Stimulated activated naive CD8-positive, alpha-beta T cell treated with anti-CD3 and anti-CD28 coated beads, Interleukin-15, amount 100 ng/mL, for 72 hours (primary cell): Measurements from ENCODE around the gene SPOCK2.

Experiments
- ATAC-seq: fragments of 150-1000 bp; cut with Tn5 transposase; 2 replicates; pipeline ENCODE4 v1.10.0; 2021; ENCODE audit warnings: mild to moderate bottlenecking, moderate library complexity
- DNase-seq, 2 donors: peaks; one replicate each; pipeline ENCODE4 v3.0.0; 2021 to 2022
- H3K27ac Mint-ChIP-seq, 2 donors: one replicate each; pipeline ENCODE4 v1.8.0; 2022; ENCODE audit warnings: mild to moderate bottlenecking in 2 of 2, mixed read lengths in 2 of 2, moderate library complexity in 2 of 2
- H3K27me3 Mint-ChIP-seq: one replicate; pipeline ENCODE4 v1.8.0; 2022; ENCODE audit warnings: mixed read lengths
- H3K4me1 Mint-ChIP-seq: one replicate; pipeline ENCODE4 v1.8.0; 2022; ENCODE audit warnings: mild to moderate bottlenecking, mixed read lengths
- H3K4me3 Mint-ChIP-seq, 2 donors: one replicate each; pipeline ENCODE4 v1.8.0; 2022; ENCODE audit warnings: mild to moderate bottlenecking in 2 of 2, mixed read lengths in 2 of 2, moderate library complexity in 1 of 2
- H3K9me3 Mint-ChIP-seq, 2 donors: one replicate each; pipeline ENCODE4 v1.8.0; 2022; ENCODE audit warnings: mixed read lengths in 2 of 2

The SPOCK2 gene

DNA sequence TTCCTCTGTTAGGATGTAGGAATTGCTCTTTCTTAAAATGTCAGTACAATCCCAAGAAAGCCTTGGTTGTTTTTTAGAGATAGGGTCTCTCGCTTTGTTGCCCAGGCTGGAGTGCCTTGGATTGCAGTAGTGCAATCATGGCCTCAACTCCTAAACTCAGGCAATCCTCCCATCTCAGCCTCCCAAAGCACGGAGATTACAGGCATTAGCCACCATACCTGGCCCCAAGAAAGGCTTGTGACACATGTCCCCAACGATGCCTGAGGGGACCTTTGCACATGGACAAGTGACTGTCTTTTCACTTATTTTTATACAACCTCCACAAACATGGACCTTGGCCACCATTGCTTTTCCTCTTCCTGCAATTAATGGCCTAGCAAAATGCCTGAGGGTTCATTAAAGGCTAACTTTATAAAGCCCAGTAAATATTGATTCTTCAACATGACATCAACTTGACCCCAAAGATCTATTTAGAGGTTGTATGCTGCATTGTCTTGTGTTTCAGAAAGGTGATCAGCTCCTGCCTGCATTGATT is 10.0 kb upstream of the SPOCK2 start:
- H3K27ac Mint-ChIP-seq, result no peak overlapping the region

DNA sequence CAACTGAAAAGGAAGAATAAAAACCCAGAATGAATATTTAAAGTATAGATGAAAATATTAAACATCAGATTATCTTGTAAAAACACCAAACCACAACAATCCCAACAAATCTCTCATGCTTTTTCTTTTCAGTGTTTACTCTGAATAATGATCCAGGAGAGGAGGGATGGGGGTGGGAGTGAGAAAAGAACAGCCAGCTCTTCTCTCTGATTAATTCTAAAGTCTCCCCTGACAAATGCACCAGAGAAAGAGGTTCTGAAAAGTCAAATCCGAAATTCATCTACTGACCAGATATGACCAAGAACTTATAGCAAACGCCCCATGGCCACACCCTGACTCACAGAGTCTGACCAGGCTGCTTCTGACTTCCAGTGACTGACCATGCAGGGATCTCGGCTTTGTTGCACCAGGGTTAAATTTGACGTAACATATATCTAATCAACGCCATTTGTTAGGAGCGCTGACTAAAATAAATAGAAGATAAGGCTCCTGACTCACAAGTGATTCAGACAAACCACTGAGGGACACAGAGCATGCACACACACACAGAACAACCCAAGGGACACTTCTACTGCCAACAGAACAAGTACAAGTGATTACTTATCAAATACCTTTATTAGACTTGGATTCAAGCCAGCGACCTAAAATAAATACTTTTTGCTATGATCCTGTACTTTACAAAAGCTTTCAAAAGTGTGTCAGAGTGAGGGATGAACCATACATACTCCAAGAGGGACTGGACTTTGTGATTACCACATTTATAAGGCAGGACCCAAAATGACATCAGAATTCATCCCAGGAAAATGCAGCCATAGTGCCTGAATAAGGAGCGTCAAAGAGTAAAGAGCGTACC is 9.3 kb upstream of the SPOCK2 start:
- no peak overlapping the region for H3K4me3 Mint-ChIP-seq
- no peaks in the 10 kb centered on the region for H3K27me3 Mint-ChIP-seq
- H3K9me3 Mint-ChIP-seq, result no peaks in the 10 kb centered on the region
- H3K27ac Mint-ChIP-seq, result peak overlapping the region in 1 of 2 donors; percentile 67
- DNase-seq (no peak), ATAC-seq (no peak)
- H3K4me1 Mint-ChIP-seq, result peaks cover 83% of the 10 kb centered on the region

More for the DNA sequence above, 10.0 kb upstream of the SPOCK2 start:
- no peak overlapping the region for H3K4me3 Mint-ChIP-seq
- ATAC-seq (no peak), DNase-seq (no peak)
- H3K27me3 Mint-ChIP-seq, result no peaks in the 10 kb centered on the region
- H3K9me3 Mint-ChIP-seq, result no peaks in the 10 kb centered on the region
- H3K4me1 Mint-ChIP-seq, result peaks cover 81% of the 10 kb centered on the region

DNA sequence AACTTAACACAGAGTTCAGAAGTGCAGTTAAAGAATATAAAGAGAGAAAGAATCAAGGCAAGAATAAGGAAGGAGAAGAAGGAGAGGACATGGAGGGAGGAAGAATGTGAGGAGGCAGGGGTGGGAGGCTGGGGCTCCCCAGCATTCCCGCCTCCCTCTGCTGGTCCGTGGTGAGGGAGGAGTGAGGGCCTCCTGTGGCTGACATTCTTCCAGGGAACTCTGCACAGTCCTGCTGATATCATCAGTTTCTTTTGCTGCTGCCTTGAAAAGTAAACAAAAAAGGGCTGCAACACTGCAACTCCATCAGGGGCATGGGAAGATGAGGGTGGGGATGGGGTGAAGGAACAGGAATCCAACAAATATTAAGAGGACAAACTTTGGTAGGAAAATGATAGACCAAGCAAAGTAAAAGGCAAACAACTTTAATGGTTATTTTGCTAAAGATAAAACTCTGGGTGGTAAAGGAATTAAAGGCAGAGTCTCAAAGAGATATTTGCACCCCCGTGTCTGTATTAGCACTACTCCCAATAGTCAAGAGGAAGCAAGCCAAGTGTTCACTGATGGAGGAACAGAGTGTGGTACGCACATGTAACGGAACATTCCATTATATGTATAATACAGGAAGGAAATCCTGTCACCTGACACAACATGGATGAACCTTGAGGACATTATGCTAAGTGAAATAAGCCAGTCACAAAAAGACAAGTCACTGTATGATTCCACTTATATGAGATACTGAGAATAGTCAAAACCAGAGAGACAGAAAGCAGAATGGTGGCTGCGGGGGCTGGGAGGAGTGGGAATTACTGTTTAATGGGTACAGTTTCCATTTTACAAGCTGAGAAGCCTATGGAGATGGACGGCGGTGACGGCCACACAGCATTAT is 8.0 kb upstream of the SPOCK2 start:
- peak; percentile 57 for ATAC-seq
- H3K9me3 Mint-ChIP-seq, result no peaks in the 10 kb centered on the region
- peak overlapping the region in 1 of 2 donors; percentile 67 for H3K27ac Mint-ChIP-seq
- no peak for DNase-seq
- H3K4me1 Mint-ChIP-seq, result peaks cover 75% of the 10 kb centered on the region
- no peaks in the 10 kb centered on the region for H3K27me3 Mint-ChIP-seq
- H3K4me3 Mint-ChIP-seq, result peak overlapping the region; percentile 2 to 44

DNA sequence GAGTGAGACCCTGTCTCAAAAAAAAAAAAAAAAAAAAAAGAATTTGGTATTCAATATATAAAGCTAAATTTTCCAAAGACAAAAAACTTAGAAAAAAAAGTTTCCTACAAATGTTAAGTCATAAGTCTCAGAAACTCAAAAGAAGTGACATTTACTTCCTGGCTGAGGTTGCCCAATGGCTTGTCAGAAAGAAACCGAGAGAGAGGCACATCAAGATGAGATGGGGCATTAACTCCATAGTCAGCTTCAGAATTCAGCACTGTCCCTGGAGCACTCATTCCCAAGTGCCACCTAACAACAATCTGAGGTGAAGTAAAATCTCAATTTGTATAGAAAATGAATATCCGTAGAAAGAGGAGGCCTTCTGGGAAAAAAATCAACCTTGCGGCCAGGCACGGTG is 6.8 kb upstream of the SPOCK2 start:
- DNase-seq (no peak), ATAC-seq (peak; percentile 75)
- Mint-ChIP-seq H3K27me3 (no peaks in the 10 kb centered on the region), H3K4me1 (peaks cover 74% of the 10 kb centered on the region), H3K4me3 (peak overlapping the region; percentile 39 to 62), H3K9me3 (no peaks in the 10 kb centered on the region), H3K27ac (no peak overlapping the region)

DNA sequence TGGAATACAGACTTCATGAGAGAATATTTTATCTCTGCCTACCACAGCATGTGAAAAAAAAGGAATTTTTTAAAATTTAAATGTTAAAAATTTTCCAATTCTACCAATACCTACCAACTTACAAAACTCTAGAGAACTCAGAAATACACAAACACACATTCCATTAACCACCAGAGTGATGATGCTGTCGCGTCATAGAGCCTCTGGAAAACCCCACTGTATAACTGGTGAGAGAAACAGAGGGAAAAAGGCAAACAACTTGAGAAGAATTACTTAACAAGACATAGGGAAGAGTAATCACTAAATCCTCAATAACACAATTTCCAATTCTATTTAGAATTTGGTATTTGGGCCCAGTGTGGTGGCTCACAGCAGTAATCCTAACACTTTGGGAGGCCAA is 6.2 kb upstream of the SPOCK2 start:
- Mint-ChIP-seq H3K27me3 (no peaks in the 10 kb centered on the region), H3K9me3 (no peaks in the 10 kb centered on the region), H3K4me3 (peak overlapping the region; percentile 27 to 35), H3K27ac (peak overlapping the region; percentile 55 to 60), H3K4me1 (peaks cover 79% of the 10 kb centered on the region)
- no peak for ATAC-seq
- no peak for DNase-seq

DNA sequence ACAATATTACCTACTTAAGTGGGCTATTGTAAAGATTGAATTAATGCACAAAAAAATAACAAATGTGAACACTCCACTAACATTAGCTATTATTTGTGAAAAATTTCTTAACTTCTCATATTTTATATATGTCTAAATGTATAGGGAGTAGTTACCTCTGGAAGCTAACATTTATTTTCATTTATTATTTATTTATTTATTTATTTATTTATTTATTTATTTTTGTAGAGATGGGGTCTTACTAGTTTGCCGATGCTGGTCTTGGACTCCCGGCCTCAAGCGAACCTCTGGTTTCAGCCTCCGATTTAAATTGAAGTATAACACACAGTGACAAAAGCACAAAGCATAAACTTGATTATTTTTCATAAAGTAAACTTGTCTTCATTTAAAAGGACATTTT is 5.1 kb upstream of the SPOCK2 start:
- no peaks in the 10 kb centered on the region for H3K9me3 Mint-ChIP-seq
- no peak overlapping the region for H3K27ac Mint-ChIP-seq
- H3K4me3 Mint-ChIP-seq, result no peak overlapping the region
- no peak for DNase-seq
- ATAC-seq, result no peak
- peaks cover 78% of the 10 kb centered on the region for H3K4me1 Mint-ChIP-seq
- no peaks in the 10 kb centered on the region for H3K27me3 Mint-ChIP-seq

DNA sequence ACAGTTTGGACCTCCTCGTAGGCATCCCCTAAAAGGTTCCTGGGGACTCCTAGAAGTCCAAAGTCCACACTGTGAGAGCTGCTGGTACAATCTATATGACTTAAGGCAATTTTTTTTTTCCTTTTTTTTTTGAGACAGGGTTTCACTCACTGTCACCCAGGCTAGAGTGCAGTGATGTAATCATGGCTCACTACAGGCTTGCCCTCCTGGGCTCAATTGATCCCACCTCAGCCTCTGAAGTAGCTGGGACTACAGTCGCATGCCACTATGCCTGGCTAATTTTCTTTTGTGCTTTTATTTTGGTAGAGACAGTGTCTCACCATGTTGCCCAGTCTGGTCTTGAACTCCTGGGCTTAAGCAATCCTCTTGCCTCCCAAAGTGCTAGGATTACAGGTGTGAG is 4.6 kb upstream of the SPOCK2 start:
- ATAC-seq (no peak), DNase-seq (no peak)
- H3K27ac Mint-ChIP-seq, result no peak overlapping the region
- no peaks in the 10 kb centered on the region for H3K9me3 Mint-ChIP-seq
- no peak overlapping the region for H3K4me3 Mint-ChIP-seq
- H3K4me1 Mint-ChIP-seq, result peaks cover 75% of the 10 kb centered on the region
- H3K27me3 Mint-ChIP-seq, result no peaks in the 10 kb centered on the region

DNA sequence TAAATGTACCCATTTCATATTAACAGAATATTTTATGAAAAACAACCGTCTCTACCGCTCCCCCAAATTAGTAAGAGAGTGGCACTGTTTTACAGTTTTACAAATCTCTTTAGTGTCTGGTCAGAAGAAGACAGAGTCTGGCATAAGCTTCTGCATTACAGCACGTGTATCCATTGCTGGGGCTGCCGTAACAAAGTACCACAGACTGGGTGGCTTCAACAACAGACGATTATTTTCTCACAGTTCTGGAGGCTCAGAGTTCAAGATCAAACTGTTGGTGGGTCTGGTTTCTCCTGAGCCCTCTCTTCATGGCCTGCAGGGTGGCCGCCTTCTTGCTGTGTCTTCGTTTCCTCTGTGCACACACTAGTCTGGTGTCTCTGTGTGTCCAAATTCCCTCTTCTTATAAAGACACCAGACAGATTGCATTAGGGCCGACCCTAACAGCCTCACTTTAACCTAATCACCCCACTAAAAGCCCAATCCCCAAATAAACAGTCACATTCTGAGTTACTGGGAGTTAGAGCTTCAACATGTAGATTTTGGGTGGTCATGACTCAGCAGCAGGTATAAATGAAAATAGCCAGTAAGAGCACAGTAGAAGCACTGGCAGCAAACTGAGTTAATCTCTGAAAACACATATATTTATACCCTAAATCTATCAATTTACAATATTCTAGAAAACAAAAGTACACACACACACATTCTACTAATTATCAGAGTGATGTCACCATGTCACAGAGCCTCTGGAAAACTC is 4.0 kb upstream of the SPOCK2 start:
- Mint-ChIP-seq H3K4me1 (peaks cover 68% of the 10 kb centered on the region), H3K27me3 (no peaks in the 10 kb centered on the region), H3K4me3 (no peak overlapping the region), H3K9me3 (no peaks in the 10 kb centered on the region), H3K27ac (no peak overlapping the region)
- DNase-seq, result no peak
- no peak for ATAC-seq

DNA sequence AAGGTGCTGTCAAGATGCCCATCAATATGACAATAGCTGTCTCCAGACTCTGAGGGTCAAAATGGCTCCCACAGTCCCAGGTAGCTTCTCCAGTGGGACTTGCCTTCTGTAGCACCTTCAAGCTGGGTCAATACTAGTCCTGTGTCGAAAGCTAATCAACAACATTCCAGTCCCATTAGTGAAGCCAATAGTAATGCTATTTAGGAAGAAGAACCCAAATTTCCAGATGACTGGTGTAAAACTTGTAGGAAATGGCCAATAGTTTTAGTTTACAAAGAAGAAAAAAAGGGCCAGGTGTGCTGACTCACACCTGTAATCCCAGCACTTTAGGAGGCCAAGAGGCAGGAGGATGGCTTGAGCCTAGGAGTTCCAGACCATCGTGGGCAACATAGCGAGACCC is 2.0 kb upstream of the SPOCK2 start:
- no peak for DNase-seq
- peak overlapping the region in 1 of 2 donors; percentile 64 for H3K4me3 Mint-ChIP-seq
- H3K4me1 Mint-ChIP-seq, result peaks cover 61% of the 10 kb centered on the region
- H3K27ac Mint-ChIP-seq, result peak overlapping the region; percentile 67 to 94
- ATAC-seq, result no peak
- H3K27me3 Mint-ChIP-seq, result no peaks in the 10 kb centered on the region
- H3K9me3 Mint-ChIP-seq, result no peaks in the 10 kb centered on the region

DNA sequence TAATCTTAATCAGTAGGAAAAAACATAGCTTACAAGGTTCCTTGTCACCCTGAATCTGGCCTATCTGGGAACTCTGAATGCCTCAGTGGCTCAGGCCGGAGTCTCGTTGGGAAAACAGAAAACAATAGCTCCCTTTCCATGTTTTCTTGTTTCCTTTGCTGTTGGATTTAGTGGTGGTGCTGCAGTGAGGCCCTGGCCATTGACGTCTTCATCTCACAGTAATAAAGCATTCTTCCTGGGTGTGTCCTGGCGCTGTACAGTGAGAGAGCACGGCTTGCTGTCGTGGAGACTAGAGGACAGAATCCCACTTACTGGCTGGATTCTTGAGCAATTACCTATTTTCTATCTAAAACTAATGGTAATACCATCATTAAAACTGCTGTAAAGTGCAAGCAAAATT is 1.3 kb upstream of the SPOCK2 start:
- ATAC-seq (no peak), DNase-seq (no peak)
- Mint-ChIP-seq H3K27ac (peak overlapping the region; percentile 56 to 99), H3K27me3 (no peaks in the 10 kb centered on the region), H3K4me3 (peak overlapping the region; percentile 64 to 100), H3K9me3 (no peaks in the 10 kb centered on the region), H3K4me1 (peaks cover 61% of the 10 kb centered on the region)

DNA sequence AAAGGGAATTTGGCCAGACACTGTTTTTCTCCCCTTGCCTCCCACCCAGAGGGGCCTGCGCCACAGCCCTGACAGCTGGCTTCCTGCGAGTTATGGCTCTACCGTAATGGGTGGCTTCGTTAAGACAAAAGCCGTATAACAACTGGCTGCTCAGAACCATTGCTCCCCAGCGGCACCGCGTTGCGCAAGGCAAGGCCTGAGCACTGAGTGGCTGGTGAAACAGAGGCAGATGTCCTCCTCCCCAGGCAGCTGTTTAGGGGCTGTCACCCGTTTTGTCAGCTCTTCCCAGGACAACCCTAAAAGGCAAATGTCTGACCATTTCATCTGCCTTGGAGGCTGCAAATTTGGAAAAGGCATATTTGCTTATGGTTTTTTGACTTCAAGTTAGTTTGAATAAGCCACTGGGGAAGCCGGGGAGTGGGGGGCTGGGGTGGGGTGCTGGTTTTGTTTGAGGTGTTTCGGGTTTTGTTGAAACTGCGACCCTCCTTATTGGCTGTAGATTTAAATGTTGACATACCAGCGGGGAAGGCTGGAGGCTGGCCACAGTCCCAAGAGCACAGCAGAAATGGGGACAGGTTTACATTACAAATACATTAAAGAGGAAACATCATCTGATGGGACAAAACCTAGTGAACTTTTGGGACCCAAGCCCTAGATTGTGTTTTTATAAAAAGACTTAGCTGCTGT is 681 bp upstream of the SPOCK2 start:
- H3K27me3 Mint-ChIP-seq, result no peaks in the 10 kb centered on the region
- DNase-seq (peak in 1 of 2 donors; percentile 71), ATAC-seq (peak; percentile 50)
- no peaks in the 10 kb centered on the region for H3K9me3 Mint-ChIP-seq
- H3K4me3 Mint-ChIP-seq, result peak overlapping the region; percentile 98 to 100
- H3K27ac Mint-ChIP-seq, result peak overlapping the region; percentile 99
- H3K4me1 Mint-ChIP-seq, result peaks cover 61% of the 10 kb centered on the region

DNA sequence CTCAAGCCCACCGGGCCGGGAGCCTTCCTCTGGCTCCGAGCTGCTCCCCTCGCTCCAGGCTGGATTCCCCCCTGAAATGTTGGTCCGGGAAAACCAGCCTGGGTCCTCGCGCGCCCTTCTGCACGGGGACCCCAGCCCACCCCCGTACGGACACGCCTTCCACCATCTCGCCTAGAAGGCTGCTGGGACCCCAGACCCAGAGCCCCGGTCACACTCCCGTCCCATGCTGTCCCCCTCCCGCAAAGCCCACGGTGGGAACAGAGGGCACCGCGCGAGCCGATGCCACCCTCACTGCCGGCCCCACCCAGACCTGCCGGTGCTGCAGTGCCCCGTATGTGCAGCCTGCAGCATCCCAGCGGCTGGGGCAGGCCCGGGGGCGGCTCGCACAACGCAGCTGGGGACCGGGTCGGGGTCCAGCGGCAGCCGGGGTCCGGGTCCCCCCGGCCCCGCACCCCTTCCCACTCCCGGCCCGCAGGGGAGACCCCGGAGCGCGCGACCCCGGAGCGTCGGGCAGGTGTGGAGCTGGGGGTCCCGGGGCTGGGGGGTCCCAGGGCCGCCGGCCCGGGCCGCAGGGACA is 871 bp downstream of the SPOCK2 start:
- H3K9me3 Mint-ChIP-seq, result no peaks in the 10 kb centered on the region
- peak overlapping the region; percentile 98 to 100 for H3K4me3 Mint-ChIP-seq
- DNase-seq, result peak in 1 of 2 donors; percentile 55
- H3K27me3 Mint-ChIP-seq, result no peaks in the 10 kb centered on the region
- ATAC-seq, result peak; percentile 47
- H3K4me1 Mint-ChIP-seq, result peaks cover 67% of the 10 kb centered on the region
- H3K27ac Mint-ChIP-seq, result peak overlapping the region; percentile 93 to 99

DNA sequence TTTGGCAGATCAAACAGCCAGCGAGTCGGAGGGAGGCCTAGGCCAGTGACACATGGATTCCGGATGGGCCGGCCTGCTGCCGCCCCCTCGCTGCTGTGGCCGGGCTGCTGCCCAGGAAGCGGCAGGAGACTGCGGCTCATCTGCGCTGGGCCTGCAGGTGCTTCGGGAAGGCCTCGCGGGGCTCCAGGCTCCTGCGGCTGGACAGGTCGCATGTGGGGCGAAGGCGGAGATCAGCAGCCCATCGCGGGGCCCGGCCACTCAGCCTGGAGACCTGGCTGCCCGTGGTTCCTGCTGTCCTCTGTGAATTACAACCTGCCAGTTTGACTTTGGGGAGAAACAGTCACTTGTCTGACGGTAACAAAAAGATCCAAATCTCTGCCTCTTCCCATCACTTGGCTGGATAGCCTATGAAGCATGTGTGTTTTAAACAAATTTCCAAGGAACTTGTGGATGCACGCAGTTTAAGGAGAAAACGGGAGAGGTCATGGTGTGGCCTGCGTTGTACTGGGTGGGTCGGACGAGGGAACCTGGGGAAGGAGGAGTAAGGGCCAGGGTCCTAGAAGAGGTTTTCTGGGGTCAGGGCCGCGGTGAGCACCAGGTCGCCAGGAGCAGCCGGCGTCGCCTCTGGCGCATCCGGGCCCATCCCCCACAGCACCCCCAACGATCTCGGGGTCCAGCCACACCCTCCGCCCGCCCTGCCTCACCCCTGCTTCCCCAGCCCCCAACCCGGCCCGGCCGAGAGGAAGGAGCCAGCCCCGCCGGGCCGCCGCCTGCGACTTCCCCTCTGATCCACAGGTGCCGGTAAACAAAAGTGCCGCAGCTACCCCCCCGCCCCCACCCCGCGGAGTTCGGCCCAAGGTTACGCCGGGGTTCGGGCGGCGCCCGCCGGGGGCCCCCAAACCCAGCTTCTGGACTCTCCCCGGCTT is 1.6 kb downstream of the SPOCK2 start:
- DNase-seq, result peak in 1 of 2 donors; percentile 64
- peak; percentile 14 for ATAC-seq
- H3K9me3 Mint-ChIP-seq, result no peaks in the 10 kb centered on the region
- H3K4me3 Mint-ChIP-seq, result peak overlapping the region; percentile 86 to 98
- peak overlapping the region; percentile 93 to 99 for H3K27ac Mint-ChIP-seq
- H3K4me1 Mint-ChIP-seq, result peaks cover 71% of the 10 kb centered on the region
- H3K27me3 Mint-ChIP-seq, result no peaks in the 10 kb centered on the region
